HG03565 (cell line): ENCODE data around the gene IL37.
"Not testable (repeated sequence)": the region's sequence is repeated elsewhere in the genome, so short reads cannot be mapped to it uniquely, and the experiment has no call there.

Source experiments
- ATAC-seq: cut with Tn5 transposase; IDR thresholded peaks from one replicate; pipeline ENCODE4 v1.9.1; 2021; ENCODE audit warnings: mild to moderate bottlenecking, moderate library complexity; ENCODE audit not compliant: unreplicated experiment

IL37 gene

DNA sequence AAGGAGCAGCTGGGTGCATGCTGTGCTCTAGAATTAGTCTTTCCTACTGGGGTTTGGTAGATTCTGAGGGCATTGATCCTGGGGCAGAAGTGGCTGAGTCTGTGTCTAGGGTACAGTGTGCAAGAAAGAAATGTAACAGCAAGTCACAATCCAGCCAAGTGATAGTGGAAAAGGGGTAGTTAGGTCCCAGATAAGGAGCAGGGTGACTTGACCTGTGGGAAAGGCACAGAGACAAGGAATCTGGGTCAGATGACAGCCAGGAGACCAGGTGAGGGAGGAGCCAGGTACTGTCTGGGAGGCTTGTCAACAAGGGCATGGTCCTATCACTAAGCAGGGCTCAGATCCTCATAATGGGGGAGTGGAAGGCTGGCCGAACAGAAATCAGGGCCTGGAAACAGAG lies 8.1 kb downstream of the IL37 start:
- ATAC-seq = no peak

- no peak for ATAC-seq
These were observed 10.1 kb downstream of the IL37 start for GRCh38 chr2:112920923-112921532.

DNA sequence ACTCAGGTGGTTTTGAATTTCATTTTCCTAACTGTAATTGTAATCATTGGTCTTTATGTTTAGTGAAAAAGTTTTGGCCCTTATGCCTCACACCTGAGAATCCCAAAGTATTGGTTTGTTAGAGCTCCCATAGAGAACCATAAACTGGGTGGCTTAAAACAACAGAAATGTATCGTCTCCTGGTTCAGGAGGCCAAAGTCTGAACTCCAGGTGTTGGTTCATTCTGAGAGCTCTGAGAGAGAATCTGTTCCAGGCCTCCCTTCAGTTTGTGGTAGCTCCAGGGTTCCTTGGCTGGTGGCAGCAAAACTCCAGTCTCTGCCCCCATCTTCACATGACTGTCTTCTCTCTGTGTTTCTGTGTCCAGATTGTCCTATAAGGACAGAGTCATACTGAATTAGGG lies 11.0 kb downstream of the IL37 start:
- ATAC-seq = no peak

DNA sequence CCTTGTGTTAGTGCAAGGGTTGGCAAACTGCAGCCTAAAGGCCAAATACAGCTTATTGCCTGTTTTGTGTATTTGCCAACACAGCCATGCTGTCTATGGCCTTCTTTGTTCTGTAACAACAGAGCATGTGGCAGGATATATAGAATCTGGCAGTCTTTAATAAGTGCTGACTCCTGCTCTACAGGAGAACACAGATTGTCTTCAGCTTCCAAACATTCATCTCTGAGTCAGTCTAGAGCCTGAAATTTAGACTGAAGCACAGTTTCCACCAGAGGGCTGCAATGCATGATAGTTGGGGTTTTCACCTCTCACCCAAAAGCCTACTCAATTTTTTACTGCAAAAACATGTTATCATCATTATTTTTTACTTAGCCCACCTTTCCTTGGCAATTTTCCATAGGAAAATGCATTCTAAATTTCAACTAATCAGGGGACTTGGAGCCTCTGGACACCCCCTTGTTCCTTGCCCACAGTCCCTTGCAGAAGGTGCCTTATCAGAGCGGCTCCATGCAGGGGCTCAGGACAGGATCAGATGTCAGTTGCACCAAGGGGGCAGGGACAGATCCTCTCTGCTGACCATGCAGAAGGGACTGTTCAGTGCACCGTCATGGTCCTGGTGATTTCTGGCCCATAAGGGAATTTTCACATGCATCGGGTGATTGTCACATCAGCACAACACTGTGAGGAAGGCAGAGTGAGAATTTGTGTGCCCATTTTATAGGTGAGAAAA lies 12.4 kb downstream of the IL37 start:
- ATAC-seq = no peak

GRCh38 chr2:112923967-112924338 lies 13.0 kb downstream of the IL37 start:
- ATAC-seq = no peak

DNA sequence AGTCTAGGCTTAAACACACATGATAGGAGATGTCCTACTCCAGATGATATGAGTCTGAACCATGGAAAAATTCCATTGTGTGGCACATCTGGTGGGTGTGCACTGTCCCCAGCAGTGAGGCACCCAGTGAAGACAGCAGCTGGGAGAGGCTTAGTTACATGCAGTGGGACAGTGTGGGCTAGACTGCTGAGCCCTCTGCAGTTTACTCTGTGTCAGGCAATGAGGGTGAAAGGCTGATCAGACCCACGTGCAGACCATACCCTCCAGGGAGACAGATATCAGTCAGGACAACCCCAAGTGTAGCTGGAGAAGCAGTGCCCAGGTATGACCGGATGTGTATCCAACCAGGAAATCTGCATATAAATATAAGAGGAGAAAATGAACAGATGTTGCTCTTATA lies 13.4 kb downstream of the IL37 start:
- ATAC-seq = no peak

GRCh38 chr2:112924821-112925220 lies 13.9 kb downstream of the IL37 start:
- no peak for ATAC-seq

DNA sequence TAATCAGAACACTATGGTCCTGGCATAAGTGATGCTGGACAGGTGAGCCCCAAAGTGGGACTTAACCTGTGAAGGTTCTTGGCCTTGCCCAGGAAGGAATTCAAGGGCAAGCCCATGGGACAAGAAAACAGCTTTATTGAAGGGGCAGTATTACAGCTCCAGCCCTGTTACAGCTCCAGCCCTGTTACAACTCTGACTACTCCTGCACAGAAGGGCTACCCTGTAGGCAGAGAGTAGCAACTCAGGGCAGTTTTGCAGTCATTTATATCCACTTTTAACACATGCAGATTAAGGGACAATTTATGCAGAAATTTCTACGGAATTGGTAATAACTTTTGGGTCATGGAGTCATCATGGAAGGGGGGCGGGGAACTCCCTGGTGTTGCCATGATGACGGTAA lies 15.7 kb downstream of the IL37 start:
- no peak for ATAC-seq

DNA sequence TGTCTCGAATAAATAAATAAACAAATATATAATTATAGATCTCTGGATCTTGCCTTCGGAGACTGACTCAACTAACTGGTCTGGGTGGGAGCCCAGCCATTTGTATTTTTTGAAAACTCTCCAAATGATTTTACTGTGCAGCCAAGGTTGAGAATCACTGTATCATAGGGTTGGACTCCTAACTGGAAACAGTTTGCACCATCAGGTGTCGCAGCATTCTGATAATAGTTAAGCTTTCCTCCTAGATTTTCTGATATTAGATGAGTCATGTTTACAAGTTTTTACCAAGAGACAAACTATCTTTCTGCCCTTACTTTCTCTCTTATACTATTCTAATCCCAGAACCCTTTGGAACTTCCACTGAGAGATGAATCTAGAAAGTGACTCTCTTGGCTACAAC lies 16.8 kb downstream of the IL37 start:
- ATAC-seq = no peak

- no peak for ATAC-seq
These were observed 22.3 kb downstream of the IL37 start for GRCh38 chr2:112933261-112933660.

DNA sequence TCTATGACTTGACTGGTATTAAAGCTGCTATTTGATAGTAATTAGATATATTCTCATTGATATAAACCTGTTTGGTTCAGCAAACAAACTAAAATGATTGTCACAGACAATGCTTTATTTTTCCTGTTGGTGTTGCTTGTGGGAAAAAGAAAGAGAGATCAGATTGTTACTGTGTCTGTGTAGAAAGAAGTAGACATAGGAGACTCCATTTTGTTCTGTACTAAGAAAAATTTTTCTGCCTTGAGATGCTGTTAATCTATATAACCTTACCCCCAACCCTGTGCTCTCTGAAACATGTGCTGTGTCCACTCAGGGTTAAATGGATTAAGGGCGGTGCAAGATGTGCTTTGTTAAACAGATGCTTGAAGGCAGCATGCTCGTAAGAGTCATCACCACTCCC lies 23.2 kb downstream of the IL37 start:
- ATAC-seq = not testable (repeated sequence)

GRCh38 chr2:112936927-112937232 lies 25.9 kb downstream of the IL37 start:
- ATAC-seq = no peak

GRCh38 chr2:112938904-112939303 lies 27.9 kb downstream of the IL37 start:
- ATAC-seq = no peak

GRCh38 chr2:112939425-112939824 lies 28.5 kb downstream of the IL37 start:
- ATAC-seq = no peak

DNA sequence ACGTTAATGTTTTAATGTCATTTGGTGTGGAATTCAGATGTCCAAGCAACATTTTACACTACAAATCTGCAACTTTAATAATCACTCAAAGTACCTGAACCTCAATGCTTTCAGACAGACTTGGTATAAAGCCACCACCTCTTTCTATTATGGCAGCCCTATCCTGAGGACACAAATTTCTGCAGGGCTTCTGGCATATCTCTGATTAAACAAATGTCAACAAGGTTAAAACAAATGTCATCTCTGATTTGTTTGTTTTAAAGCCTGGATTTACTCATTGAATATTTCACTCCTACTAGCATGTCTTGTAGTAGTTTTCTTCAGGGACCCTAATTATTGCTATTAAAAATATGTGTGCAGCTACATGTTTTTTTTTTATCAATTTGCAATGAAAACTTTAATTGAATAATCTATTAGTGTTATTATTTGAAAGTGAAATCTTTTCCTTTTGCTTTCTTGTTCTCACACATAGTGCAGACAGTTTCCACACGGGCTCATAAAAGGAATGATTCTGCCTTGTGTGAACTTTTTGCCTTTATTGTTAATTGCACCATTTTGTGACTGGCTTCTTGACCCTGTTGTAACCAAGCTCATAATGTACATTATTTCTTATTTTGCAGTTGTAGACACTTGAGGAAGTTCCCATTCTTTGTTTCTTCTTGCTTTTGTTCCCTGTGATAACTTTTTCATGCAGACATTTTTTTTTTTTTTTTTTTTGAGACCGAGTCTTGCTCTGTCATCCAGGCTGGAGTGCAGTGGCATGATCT lies 30.1 kb downstream of the IL37 start:
- ATAC-seq = no peak

DNA sequence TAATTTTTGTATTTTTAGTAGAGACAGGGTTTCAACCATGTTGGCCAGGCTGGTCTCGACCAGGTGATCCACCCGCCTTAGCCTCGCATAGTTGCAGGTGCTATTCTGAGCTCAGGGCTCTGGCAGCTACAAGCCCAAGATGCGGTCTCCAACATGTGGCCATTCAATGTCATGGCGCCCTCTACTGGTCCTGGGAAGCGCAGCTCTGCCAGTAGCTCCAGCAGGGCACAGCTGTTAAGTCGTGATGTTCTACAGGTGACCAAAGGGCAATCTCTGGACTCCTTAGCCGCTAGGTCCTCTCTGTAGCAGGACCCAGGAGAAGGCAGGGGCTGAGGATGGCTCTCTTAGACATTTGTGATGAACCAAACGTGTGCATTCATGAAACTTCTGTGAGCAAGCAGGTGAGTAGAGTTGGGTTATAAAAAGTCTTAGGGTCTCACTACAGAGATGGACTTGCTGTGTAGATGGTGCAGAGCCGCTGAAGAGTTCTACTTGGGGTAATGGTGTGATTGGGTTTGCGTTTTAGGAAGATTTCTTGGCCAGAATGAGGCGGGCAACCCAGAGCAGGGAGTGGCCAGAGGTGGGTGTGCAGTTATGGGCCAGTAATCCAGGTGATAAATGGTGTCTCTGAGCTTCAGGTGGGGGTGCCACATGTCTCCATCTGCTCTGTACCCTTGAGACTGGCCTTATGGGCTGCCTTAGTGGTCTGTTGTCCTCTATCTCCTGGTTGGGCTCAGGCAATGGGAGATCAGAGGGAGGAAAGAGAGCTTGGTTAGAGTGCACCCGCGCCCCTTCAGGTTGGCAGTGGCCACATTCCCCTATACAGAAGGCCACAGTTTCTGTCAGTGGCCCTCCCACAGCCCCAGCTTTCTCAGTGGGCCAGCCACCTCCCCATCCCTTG lies 31.0 kb downstream of the IL37 start:
- peak; percentile 74 for ATAC-seq

DNA sequence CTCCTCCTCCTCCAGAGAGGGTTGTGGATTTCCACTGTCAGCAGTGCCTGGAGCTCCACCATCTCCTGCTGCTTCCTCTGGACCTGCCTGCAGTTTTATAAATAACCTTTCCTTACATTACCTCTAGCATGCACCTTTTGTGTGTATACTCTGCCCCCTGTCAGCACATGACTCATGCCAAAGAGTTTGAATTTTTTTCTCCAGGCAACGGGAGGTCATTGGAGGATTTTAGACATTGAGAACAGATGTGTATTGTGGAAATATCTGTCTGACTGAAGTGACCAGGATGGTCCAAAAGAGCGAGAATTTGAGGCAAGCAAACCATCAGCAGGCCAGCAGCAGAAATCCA lies 31.7 kb downstream of the IL37 start:
- ATAC-seq = no peak

GRCh38 chr2:112944971-112945370 lies 34.0 kb downstream of the IL37 start:
- ATAC-seq = no peak

- ATAC-seq = no peak
These were observed 35.1 kb downstream of the IL37 start for GRCh38 chr2:112946086-112946485.

DNA sequence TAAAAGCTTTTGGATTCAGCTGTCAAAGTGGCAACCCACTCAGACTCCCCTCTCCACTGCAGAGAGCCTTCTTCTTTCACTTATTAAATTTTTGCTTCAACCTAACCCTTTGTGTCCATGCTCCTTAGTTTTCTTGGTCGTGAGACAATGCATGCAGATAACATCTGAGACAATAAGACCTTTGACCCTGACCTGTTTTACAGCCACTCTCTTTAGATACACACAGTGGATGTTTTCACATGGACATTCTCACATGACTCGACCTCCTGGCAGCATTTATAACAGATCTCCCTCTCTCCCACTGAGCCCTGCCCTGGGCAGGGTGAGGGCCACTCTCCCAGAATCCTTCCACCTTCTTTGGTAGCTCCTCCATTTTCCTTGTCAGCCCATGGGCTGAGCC lies 36.4 kb downstream of the IL37 start:
- no peak for ATAC-seq

- no peak for ATAC-seq
These were observed 38.5 kb downstream of the IL37 start for GRCh38 chr2:112949456-112949855.
